NCI-H774 (cell line): ENCODE measurements around the gene MRO.
"Not testable (repeated sequence)": the region's sequence is repeated elsewhere in the genome, so short reads cannot be mapped to it uniquely, and the experiment has no call there.

Experiments
- DNase-seq: peaks from one replicate; lab custom pipeline; 2025; lab: John Stamatoyannopoulos, UW

MRO gene

DNA sequence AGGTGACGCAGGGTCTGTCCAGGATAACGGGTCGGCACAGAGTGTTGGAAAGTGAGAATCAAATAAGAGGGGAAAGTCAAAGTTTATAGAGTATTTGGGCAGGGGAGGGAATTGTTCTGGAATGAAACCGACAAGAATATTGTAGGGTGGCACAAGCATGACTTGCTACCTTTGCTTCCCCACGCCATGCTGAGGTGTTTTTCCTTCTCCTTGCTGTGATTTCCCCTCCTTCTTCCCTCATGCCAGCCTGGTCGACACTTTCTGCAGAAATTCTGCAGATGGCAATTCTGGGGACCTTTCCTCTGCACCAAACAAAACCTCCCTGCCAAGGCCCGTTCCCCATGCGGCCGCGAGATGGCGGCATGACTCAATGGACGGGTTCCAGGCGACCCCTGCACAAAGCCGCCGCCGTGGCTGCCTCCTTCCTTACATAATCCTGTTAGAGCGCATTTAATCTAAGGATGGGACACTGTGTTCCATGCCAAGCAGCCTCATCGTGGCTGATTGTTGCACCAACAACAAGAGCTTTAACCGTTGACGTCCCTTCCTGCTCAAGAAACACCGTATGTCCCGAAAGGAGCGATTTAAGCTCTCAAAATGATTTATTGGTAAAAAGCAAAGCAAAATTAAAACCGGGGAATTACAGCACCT lies at the start of gene MRO:
MRO (minus strand) TSS at position 289 of the 651 bp plus-strand sequence. CDS start 10,616 bp downstream, outside the sequence.
- DNase-seq = peak; percentile 69

DNA sequence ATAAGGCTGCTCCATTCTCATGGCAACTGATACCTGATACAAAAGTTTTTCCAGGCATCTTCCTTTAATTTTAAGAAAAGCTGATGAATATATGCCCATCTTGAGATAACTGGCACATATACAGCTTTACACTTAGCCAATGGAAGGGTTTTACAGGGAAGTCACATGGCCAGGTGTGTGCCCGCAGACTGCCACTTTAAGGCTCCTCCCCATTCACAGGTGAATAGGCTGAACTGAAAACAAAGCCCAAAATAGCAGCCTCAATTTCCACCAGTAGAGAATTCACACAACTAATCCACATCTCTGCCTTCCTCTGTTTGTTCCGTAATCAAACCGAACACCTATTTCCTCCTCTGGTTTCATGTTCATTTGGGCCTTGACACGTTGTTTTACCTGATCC lies 49.3 kb upstream of the MRO start:
- no peak for DNase-seq

DNA sequence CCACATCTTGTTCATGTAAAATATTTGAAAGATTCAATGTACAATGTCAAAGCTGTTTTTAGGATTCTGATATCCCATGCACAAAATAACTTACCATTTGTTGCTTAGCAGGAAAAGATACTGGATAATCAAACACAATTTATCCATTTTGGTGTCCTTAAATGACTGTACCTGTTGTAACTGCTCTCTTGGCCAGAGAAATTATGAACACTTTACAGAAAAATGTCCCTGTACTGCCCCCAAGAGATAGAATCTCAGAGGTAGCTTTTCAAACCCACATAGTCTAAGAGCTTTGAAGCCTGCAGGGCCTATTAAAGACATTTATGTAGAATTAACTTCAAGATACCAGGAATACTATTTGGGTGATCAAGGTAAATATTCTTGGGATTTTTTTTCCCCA lies 46.9 kb upstream of the MRO start:
- no peak for DNase-seq

DNA sequence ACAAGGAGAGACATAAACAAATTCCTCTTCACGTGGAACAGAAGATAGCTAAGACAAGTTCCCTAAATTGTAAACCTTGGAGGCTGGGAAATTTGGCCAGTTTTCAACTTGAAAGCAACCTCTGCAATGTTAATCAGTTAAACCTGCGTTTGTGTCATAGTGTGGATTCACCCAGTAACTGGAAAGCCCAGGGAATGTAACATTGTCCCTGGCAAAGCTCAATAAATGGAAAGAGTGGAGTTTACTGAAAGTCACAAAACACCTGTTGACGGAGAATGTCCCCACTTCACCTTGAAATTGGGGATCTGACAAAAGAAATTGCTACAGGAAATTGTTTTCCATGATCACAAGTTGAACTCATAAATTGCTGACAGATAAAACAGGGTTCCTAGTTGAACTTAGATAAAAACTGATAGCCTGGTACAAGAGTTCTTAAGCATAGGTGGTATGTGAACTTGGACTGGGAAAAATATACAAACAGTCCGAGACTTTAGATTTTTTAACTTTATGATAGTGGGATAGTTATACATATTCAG lies 44.1 kb upstream of the MRO start:
- no peak for DNase-seq

DNA sequence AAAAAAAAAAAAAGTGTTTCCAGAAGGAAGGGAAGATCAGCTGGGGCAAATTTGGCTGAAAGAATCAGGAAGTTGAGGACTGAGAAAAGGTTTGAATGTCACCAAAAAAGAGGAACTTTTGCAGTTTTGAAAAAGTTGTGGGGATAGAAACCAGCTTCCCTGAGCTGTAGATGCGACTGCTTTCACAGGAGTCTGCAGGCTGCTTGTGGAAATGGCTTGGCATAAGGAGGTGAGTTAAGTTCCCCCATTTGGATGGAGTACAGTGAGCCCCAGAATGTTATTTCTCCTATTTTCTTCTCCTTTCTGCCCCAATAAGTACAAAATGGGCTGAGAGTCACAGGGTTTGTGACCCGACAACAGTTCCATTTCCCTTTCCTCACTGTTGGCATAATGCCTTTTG lies 42.6 kb upstream of the MRO start:
- DNase-seq = no peak

DNA sequence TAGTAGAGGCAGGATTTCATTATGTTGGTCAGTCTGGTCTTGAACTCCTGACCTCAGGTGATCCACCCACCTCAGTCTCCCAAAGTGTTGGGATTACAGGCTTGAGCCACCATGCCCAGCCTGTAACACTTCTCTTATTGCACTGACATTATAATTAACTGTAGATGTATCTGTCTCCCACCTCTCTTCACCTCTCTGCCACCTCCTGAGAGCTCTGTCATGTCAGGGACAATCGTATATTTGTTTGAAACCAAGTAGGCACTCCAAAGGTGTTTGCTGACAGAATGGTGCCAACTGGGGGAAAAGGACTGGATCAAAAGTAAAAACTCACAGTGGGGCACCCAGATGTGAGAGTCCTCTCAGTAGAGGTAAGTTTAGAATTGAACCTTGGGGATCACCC lies 41.8 kb upstream of the MRO start:
- no peak for DNase-seq

DNA sequence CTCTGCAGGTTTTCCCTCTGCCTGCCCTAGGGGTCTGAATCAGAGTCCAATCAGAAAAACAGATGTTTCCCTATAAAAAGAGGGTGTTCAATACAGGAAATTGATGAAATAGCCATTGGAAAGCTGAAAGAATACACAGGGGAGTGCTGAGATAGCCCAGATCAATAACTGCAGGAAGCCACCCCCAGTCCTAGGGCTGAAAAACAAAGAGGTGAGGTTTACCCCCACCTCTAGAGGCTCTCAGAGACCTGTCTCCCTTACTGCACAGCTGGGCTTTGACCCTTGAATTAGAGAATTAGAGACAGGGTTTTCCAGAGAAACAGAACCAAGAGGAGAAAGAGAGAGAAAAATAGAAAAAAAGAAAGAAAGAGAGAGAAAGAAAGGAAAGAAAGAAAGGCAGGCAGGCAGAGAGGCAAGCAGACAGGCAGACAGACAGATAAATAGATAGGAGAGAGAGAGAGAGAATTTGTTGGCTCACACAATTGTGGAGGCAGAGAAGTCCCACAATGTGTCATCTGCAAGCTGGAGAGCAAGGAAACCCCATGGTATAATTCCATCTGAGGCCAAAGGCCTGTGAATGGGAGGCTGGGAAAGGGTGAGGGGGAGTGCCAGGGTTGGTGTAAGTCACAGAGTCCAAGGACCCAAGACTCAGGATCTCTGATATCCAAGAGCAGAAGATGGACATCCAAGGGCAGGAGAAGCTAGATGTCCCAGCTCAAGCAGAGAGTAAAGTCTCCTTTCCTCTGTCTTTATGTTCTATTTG lies 40.2 kb upstream of the MRO start:
- DNase-seq = no peak

DNA sequence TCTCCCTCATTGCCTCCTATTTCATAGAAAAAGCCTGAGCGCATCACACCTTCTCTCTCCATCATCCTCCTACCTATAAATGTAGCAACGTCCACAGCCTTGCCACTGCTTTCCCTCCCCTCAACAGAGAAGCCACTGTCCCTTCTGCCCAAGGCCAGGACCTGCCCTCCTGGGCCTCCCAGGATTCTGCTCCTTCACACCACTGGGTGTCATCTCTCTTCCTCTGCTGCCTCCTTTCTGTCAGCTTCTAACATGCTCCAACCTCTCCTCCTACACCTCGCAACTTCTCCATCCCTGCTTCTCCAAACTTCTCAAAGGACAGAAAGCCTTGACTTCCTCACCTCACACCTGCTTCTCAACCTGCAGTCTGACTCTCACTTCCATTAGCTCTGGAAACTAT lies 37.9 kb upstream of the MRO start:
- no peak for DNase-seq

DNA sequence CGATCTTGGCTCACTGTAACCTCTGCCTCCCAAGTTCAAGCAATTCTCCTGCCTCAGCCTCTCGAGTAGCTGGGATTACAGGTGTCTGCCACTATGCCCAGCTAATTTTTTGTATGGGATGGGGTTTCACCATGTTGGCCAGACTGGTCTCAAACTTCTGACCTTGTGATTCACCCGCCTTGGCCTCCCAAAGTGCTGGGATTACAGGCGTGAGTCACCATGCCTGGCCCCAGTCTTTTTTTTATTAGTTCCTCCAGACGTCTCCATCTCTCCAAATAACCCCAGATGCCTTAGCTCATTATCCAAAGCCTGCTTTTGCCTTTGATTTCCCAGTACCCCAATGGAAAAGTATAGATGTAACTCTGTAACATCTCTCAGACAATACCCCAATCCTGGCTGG lies 37.4 kb upstream of the MRO start:
- not testable (repeated sequence) for DNase-seq

DNA sequence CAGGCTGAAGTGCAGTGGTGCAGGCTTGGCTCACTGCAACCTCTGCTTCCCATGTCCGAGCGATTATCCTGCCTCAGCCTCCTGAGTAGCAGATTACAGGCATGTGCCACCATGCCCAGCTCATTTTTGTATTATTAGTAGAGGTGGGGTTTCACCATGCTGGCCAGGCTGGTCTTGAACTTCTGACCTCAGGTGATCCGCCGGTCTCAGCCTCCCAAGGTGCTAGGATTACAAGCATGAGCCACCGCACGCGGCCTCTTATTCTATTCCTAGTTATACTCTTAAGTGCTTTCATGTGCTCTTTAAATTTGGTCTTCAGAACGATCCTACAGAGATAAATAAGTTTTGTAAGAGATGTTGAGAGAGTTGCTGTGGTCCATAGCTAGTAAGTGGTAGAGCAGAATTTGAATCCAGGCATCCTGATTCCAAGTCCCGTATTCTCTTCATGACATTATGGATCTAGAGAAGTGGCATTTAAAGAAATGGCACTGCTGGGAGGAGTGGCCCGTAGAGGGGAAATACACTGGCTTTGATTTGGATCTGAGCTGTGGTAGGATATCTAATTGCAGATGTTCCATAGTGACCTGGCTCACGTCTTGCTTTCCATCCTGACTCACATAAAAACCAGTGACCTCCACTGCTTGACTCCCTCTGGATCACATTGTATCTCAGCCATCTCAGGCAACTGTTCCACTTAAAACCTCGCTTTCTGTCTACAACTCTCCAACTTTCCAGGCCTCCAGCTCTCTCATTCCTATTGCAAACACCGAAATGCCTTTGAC lies 36.4 kb upstream of the MRO start:
- no peak for DNase-seq

DNA sequence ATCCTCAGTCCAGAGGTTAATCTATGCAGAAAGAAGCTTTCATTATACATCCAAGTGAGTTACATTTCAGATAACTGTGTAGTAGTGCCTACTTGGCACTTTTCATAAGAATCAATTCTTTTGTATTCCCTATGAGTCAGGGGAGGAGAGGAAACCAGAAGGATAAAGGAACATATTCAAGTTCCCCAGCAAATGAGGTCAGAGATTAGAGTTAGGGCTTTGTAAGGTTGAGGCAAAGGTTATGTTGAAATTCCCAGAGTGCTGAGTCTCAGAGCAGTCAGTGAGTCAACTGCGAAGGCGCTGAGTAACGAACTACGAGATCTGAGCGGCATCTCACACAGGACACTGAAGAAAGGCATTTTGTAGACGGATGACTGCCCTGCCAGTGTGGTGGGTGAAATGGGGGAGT lies 34.1 kb upstream of the MRO start:
- DNase-seq = no peak

DNA sequence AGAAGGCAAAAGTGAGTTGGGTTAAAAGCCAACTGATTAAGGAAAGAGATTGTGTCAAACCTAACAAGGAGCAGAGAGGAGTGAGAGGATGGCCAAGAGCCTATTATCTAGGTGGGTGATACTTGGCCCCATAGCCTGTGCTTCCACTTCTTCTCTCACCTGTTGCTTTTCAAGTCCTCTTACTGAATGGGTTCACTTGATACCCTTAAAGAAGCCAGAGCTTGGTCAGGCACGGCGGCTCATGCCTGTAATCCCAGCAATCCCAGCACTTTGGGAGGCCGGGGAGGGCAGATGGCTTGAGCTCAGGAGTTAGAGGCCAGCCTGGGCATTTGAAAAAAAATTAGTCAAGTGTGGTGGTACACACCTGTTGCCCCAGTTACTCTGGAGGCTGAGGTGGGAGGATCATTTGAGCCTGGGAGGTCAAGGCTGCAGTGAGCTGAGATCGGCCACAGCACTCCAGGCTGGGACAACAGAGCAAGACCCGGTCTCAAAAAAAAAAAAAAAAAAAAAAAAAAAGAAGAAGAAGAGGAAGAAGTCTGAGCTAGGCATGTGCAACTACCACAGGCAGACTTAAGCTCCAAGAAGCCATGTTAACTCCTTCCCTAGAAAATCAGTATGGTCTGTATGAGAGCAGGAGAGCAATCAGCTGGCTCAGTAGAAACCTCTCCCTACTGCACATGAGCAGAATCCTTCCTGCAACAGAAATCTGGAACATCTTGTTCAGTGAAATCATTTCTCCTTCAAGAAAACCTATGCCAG lies 30.7 kb upstream of the MRO start:
- no peak for DNase-seq

DNA sequence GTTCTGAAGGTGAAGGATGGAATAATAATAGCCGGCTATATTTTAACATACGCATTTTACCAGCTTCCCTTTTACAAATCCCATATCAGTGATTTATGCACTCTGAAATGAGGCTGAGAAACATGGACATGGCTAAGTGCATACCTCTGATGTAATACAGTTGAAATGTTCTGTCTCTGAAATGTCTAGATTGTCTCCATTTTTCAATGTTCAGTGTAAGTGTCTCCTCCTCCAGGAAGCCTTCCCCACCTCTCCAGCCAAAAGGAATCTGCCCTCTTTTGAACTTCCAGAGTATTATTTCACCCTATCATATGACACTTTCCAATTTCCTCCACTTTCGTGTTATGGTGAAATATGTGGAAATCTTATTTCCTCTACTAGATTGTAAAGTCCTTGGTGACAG lies 29.6 kb upstream of the MRO start:
- DNase-seq = no peak

DNA sequence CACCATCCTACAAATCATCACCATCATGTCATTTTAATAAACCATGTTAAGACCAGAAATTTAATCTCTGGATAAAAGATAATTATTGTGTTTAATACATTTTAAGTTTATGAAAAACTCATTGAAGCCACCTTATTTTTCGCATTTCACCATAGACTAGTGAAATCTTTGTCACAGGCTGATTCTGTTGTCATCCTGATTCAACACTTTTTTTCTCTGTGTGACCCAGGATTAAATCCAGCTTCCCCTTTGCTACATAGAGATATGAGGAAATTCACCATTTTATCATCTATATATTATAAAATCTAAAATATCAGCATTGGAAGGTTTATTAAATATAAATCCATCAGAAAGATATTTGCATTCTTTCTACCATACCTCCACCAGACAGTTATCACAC lies 29.2 kb upstream of the MRO start:
- DNase-seq = no peak

DNA sequence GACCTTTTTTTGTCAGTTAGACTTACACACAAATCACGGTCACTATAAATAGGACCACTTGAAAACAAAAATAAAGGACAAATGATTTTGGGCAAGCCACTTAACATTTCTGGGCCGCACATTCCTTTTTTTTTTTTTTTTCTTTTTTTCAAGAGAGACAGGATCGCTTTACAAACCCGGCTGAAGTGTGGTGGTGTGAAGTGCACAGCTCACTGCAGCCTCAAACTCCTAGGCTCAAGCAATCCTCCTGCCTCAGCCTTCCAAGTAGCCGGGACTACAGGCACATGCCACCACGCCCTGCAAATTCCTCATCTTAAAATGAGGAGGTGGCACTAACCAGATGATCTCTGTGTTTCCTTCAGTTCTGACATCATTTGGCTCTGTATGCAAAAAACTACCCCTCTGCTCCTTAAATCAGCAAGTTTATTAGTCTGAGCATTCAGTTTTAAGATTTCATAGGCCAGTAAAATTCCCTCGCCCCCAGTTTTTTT lies 28.3 kb upstream of the MRO start:
- no peak for DNase-seq

DNA sequence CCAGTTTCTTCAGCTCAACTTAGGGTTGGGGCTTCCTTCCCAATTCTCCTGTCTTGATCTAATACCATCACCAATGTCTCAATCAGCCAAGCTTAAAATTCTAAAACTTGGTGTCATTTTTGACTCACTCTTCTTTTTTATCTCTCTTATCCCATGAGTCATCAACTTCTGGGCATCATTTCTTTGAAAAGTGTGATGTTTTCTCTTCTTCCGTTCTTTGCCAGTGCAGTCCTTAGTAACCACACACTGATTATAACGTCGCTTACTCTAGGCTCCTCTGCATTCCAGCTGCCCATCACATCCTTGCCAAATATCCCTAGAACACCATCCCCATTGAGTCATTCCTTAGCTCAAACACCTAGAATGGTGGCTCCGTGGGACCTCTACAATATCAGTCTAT lies 27.4 kb upstream of the MRO start:
- DNase-seq = no peak

DNA sequence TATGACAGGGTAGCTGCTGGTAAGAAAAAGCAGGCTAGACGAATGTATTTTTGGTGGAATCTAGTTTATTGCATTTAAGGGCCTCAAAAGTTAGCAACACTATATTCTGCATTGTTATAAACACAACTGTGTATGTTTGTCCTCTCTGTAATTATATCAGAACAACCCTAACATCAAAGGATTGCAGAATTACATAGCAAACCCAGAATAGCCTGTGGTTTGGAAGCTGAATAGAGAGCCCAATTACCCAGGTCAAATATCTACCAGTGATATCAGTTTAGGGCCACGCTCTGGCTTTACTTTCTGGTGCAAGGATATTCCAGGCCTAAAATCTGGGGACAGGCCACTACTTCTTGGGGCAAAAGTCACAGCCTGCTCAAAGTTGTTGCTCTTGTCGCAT lies 25.1 kb upstream of the MRO start:
- no peak for DNase-seq

DNA sequence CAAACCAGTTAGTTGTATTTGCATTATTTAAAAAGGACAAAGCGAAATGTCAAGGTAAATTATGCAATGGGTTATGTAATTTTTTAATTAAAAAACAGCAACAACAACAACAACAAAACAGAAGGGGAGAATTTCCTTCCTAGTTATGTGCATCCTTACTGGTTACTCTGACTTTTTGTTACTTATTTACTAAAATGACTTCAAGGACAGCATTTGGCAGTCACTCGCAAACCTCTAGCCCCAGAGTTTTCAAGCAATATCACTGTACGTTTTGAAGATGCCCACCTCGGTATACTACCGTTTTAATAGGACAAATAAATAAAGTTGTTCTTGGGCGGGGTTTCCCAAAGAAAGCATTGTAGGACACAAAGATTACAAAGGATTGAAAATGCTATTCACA lies 24.7 kb upstream of the MRO start:
- no peak for DNase-seq

DNA sequence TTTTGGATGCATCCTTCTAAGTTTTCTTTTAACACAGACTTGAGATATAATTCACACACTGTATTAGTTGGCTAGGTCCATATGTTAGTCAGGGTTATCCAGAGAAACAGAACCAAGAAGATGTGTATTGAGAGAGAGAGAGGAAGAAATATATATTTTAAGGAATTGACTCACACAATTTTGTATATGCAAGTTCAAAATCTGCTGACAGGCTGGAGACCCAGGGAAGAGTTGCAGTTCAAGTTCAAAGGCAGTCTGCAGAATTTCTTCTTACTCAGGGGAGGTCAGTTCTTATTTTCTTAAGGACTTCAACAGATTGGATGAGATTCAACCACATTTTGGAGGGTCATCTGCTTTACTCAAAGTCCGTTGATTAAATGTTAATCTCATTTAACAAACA lies 23.0 kb upstream of the MRO start:
- DNase-seq = no peak

DNA sequence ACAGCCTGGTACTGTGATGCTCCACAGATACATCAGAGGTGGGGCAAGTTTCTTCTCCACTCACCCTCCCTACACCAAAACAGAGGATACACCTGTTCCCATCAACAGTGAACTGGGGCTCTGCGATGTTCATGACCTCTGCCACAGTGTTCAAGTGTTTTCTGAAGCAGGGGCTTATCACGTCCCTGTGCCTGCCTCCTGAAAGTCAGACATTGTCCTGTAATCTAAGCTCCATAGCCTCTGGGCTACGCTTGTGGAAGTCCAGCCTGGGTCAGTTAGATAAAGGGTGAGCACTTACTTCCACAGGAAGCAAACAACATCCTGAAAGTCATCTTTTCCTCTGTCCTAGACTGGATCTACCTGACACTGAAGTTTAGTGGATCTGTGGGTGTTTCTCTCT lies 20.2 kb upstream of the MRO start:
- no peak for DNase-seq

DNA sequence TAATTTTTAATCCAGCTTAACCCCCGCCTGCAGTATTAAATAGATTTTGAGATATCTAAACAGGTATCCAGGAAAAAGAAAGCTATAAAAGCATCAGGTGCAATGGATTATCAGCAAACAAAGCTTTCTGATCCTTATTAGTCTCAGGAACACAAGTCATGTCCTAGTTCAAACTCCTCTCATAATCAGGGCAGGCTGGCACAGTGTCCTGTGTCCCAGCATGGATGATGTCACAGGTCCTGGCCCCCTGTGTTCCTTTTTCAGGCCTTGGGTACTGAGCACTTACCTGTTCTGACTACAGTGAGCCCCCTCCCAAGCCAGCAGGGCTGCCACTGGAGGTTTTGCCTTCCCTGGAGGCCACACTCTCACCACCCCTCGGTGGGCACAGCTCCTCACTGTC lies 19.5 kb upstream of the MRO start:
- no peak for DNase-seq

DNA sequence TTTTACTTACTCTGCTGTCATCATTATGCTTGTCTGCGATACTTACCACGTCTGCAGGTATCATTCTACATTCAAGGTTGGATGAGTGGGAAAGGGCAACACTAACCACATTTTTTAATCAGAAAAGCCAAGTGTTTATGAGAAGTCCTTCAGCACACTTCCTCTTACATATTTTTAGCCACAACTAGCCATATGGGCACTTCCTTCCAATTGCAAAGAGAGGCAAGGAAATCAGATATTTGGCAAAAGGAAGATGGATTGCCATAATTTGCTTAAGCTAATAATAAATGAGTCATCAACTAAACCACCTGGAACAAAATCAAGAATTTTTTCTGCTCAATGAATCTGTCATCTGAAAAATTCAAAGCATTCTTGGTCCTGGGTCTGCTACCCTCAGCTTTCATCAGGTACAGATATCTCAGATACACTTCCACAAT lies 16.7 kb upstream of the MRO start:
- peak; percentile 5 for DNase-seq
